Measurements from ENCODE around the gene UBE2L5. TPM values are rescaled to one million over a fixed set of nuclear protein-coding genes. Genes with fewer than 3 reads are reported as not detected.

UBE2L5 gene
- total and polyA plus RNA-seq, 7 donors: 0.09 to 1.6 (median 0.78) TPM; not detected in 3

DNA sequence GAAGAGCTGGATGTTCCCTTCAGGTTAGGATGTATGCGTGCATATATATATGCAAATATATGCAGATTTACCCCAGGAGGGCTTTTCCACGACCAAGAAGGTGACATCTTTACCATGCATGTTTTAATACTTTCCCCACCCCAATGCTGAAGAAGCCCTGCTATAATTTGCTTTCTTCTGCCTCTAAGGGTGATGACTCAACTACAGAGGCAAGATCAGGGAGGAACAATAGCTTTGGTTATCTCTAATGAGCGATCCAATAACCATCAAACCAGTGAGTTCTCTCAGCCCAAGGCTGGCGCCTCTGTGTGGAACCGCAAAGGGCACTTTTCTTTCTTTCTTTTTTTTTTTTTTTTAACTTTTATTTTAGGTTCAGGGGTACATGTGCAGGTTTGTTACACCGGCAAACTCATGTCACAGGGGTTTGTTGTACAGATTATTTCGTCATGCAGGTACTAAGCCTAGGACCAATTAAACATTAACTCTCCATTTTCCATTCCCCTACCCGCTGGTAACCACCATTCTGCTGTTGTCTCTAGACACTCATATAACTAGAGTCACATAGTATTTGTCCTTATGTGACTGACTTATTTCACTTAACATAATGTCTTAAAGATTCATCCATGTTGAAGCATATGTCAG, 25.7 kb upstream of the UBE2L5 start:
- no peak overlapping the region for H3K4me3 ChIP-seq
- intact Hi-C loops (cut with DNase I): no loop called here
- no peaks in the 10 kb centered on the region for H3K27me3 ChIP-seq
- DNase-seq: no peak
- no peaks in the 10 kb centered on the region for H3K36me3 ChIP-seq
- peak overlapping the region; percentile 90 to 97 (median 94) for H3K27ac ChIP-seq
- WGBS, 2 donors: 59 to 73% methylated on average over 8 of the region's 8 CpGs
- TF ChIP-seq POLR2AphosphoS5 (IDR thresholded peaks at IDR 0.05) (no peak), POLR2A (IDR thresholded peaks at IDR 0.05) (no peak), EP300 (IDR thresholded peaks at IDR 0.05) (no peak)
- TF ChIP-seq, protein P1, sequence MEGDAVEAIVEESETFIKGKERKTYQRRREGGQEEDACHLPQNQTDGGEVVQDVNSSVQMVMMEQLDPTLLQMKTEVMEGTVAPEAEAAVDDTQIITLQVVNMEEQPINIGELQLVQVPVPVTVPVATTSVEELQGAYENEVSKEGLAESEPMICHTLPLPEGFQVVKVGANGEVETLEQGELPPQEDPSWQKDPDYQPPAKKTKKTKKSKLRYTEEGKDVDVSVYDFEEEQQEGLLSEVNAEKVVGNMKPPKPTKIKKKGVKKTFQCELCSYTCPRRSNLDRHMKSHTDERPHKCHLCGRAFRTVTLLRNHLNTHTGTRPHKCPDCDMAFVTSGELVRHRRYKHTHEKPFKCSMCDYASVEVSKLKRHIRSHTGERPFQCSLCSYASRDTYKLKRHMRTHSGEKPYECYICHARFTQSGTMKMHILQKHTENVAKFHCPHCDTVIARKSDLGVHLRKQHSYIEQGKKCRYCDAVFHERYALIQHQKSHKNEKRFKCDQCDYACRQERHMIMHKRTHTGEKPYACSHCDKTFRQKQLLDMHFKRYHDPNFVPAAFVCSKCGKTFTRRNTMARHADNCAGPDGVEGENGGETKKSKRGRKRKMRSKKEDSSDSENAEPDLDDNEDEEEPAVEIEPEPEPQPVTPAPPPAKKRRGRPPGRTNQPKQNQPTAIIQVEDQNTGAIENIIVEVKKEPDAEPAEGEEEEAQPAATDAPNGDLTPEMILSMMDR (IDR thresholded peaks at IDR 0.05): no peak
- peaks cover 0 to 15% (median 2%) of the 10 kb centered on the region in 4 donors for H3K4me1 ChIP-seq
- H3K9me3 ChIP-seq: no peaks in the 10 kb centered on the region

DNA sequence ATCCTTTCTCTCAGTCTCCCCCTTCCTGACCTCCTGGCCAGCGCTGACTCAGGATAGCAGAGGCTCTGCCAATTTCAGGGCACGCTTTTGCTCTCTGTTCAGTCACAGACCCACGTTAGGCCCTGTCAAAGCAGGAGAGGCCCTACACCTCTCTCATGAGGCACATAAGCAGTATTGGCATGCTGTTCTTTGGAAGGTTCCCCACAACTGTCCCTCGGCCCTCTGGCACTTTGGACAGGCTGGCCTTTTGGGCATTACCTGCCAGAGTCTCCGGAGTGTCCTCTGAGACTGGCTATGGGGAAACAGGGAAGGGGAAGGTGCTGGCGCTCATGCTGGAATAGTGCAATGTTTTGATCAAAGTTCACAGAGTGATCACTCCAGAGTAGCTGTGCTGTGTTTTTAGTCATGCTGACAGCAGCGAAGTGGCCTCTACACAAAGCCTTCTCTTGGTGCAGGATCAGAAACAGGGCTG, 23.7 kb upstream of the UBE2L5 start:
- WGBS, 2 donors: 27 to 76% methylated on average over 7 of the region's 7 CpGs
- Histone ChIP-seq H3K27ac (peak overlapping the region in 3 of 4 donors; percentile 38 to 58 (median 44)), H3K4me3 (no peak overlapping the region)

DNA sequence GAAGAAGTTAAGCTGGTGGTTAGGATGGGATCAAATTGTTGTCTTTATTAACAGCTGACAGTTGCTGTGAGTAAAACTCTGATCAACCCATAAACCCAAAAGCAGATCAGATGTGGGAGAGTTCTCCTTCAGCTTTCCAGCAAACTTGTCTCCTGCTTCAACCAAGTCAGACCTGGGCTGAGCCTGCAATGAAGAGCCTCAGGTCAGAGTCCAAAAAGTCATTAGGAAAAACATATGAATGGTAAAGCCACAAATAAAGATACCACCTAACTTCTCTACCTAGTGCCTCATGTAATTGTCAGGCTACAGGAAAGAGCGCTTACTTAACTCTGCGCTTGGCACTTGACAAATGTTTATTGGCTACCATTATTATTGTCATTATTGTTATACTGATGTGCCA, 21.9 kb upstream of the UBE2L5 start:
- no peak overlapping the region for H3K4me3 ChIP-seq
- WGBS, 2 donors: 95 to 97% methylated on average over 2 of the region's 2 CpGs
- intact Hi-C loops (cut with DNase I): no loop called here

More for the DNA sequence above, 23.7 kb upstream of the UBE2L5 start:
- H3K27me3 ChIP-seq: no peaks in the 10 kb centered on the region
- H3K4me1 ChIP-seq: peaks cover 0 to 15% (median 2%) of the 10 kb centered on the region in 4 donors
- DNase-seq: no peak
- H3K36me3 ChIP-seq: no peaks in the 10 kb centered on the region
- TF ChIP-seq, protein P1 (IDR thresholded peaks at IDR 0.05): no peak
- TF ChIP-seq POLR2AphosphoS5 (IDR thresholded peaks at IDR 0.05): no peak
- no peaks in the 10 kb centered on the region for H3K9me3 ChIP-seq
- intact Hi-C loops (cut with DNase I): no loop called here

DNA sequence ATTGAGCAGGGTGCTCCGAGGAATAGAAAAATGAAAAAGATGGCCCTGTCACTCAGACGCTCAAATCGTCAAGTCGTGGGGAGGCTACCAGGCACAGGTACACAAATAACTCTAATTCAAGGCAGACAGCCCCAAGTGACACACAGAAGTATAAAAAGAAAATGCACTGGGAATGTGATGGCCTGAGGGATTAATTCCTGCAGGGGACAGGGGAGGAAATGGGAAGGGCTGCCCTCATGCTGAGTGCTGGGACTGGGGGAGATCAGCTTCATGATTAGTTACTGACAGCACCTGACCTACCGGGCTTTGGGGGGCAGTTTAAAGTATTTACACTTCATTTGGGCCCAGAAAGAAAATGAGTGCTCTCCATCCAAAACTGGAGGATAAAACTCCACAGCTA, 20.9 kb upstream of the UBE2L5 start:
- DNase-seq: no peak
- Histone ChIP-seq H3K36me3 (no peaks in the 10 kb centered on the region), H3K4me3 (no peak overlapping the region), H3K27me3 (no peaks in the 10 kb centered on the region), H3K4me1 (peaks cover 0 to 6% (median 0%) of the 10 kb centered on the region in 4 donors), H3K27ac (no peak overlapping the region), H3K9me3 (no peaks in the 10 kb centered on the region)
- TF ChIP-seq POLR2A (IDR thresholded peaks at IDR 0.05) (no peak), POLR2AphosphoS5 (IDR thresholded peaks at IDR 0.05) (no peak), EP300 (IDR thresholded peaks at IDR 0.05) (no peak)
- TF ChIP-seq, protein P1 (IDR thresholded peaks at IDR 0.05): no peak
- WGBS, 2 donors: 94 to 97% methylated on average over 5 of the region's 5 CpGs
- intact Hi-C loops (cut with DNase I): no loop called here

More for the DNA sequence above, 21.9 kb upstream of the UBE2L5 start:
- no peak overlapping the region for H3K27ac ChIP-seq
- no peaks in the 10 kb centered on the region for H3K27me3 ChIP-seq
- no peak for TF ChIP-seq EP300 (IDR thresholded peaks at IDR 0.05)
- no peak for TF ChIP-seq POLR2AphosphoS5 (IDR thresholded peaks at IDR 0.05)
- no peak for TF ChIP-seq POLR2A (IDR thresholded peaks at IDR 0.05)
- TF ChIP-seq, protein P1 (IDR thresholded peaks at IDR 0.05): no peak
- DNase-seq: no peak
- H3K9me3 ChIP-seq: no peaks in the 10 kb centered on the region
- no peaks in the 10 kb centered on the region for H3K36me3 ChIP-seq
- peaks cover 0 to 10% (median 0%) of the 10 kb centered on the region in 4 donors for H3K4me1 ChIP-seq
